ENCODE measurements around the gene PLAAT3.

DNA sequence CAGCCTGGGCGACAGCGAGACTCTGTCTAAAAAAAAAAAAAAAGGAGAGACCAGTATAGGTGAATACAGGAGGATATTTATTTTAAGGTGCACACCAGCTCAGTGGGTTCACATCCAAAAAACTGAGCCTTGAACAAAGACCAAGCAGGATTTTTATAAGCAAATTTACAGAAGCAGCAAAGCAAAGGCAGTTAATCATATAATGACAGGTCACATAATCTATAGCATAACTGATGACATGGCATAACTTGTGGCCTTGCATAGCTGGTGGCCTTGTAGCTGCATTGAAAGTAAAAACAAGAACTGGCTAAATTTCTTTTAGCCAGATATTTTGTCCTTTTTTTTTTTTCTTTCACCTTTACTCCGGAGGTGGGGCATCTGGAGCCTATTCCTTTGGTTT lies 2.7 kb upstream of the PLAAT3 start:
- TF ChIP-seq EZH2phosphoT487 (IDR thresholded peaks at IDR 0.05; ENCODE audit: low read depth), result no peak
- TF ChIP-seq, protein P1, sequence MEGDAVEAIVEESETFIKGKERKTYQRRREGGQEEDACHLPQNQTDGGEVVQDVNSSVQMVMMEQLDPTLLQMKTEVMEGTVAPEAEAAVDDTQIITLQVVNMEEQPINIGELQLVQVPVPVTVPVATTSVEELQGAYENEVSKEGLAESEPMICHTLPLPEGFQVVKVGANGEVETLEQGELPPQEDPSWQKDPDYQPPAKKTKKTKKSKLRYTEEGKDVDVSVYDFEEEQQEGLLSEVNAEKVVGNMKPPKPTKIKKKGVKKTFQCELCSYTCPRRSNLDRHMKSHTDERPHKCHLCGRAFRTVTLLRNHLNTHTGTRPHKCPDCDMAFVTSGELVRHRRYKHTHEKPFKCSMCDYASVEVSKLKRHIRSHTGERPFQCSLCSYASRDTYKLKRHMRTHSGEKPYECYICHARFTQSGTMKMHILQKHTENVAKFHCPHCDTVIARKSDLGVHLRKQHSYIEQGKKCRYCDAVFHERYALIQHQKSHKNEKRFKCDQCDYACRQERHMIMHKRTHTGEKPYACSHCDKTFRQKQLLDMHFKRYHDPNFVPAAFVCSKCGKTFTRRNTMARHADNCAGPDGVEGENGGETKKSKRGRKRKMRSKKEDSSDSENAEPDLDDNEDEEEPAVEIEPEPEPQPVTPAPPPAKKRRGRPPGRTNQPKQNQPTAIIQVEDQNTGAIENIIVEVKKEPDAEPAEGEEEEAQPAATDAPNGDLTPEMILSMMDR (IDR thresholded peaks at IDR 0.05; ENCODE audit: low read depth, low read length), result no peak
